OCI-LY7 (cell line): ENCODE measurements around the gene CPLX3.

Experiments
- CTCF ChIP-seq: fragments of 200-600 bp; sonication (generic); conservative IDR thresholded peaks from 2 replicates; pipeline ENCODE4 v1.5.1; 2014; ENCODE audit warnings: mild to moderate bottlenecking, antibody characterized with exemption, low read length, moderate library complexity, mixed read lengths
- EZH2phosphoT487 ChIP-seq: fragments of 200-600 bp; sonication (generic); IDR thresholded peaks from 2 replicates; pipeline ENCODE4 v1.6.1; 2018; ENCODE audit warnings: low read depth, borderline replicate concordance, mild to moderate bottlenecking, mixed run types, antibody characterized with exemption, low read length, moderate library complexity, mixed read lengths

DNA sequence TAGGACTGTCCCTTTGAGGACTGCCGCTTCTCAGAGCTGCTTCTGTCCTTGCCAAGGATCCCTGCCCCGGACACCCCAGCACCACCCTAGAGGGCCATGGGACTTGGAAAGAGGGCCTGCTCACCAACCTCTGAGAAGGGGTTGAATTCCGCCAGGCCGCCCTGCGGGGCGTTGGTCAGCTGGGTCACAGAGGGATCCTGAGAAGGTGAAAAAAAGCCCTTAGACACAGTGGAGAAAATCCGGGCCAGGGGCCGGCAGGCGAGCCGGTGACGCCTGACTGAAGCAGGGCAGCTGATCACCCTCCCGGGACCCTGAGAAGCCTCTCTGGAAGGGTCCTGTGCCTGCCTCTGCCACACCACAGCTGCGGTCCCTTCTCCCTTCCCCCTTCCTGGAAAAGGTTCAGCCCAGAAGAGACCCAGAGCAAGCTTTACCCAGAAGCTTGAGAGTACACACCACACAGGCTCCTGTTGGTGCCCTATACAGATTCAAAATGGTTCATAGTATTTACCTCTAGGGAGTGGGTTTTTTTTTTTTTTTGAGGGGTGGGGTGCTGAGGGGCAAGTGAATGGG is 28.1 kb downstream of the CPLX3 start:
- TF ChIP-seq CTCF (no peak), EZH2phosphoT487 (no peak)
